Bronchial epithelial cell (primary cell): ENCODE measurements around the gene TCP1. TPM values are rescaled to one million over a fixed set of nuclear protein-coding genes. Genes with fewer than 3 reads are reported as not detected.
A peak's percentile ranks its signal among the peaks of the same experiment; 100 is the strongest.

ENCODE experiments used
- DNase-seq: peaks from one replicate; pipeline ENCODE4 v3.0.0-alpha.2; 2010; ENCODE audit warnings: low read depth
- FAIRE-seq: peaks from 2 replicates; lab custom pipeline; 2011; peaks lifted over from hg19 to GRCh38; lab: Jason Lieb, UNC
- H3K27me3 ChIP-seq: 2 replicates; pipeline ENCODE4 v1.5.1; 2011; ENCODE audit warnings: low read length; ENCODE audit not compliant: control insufficient read depth, insufficient read depth
- H3K36me3 ChIP-seq: 2 replicates; pipeline ENCODE4 v1.5.1; 2011; ENCODE audit warnings: low read length; ENCODE audit not compliant: control insufficient read depth, insufficient read depth
- H3K4me3 ChIP-seq: 2 replicates; pipeline ENCODE4 v1.5.1; 2011; ENCODE audit warnings: mild to moderate bottlenecking, low read depth, low read length, control low read depth
- total RNA-seq: library from RNA; depleted of rRNA; stranded (reverse); fragments of >200 nt; gene quantifications from 2 replicates; pipeline ENCODE4 v1.2.1, GENCODE V29; 2014
- TF ChIP-seq, protein P1 (sequence below): IDR thresholded peaks from 2 replicates; pipeline ENCODE4 v1.5.1; 2011; ENCODE audit warnings: mild to moderate bottlenecking, moderate library complexity, low read length, control low read depth, inconsistent platforms; ENCODE audit not compliant: insufficient read depth, severe bottlenecking

TCP1 gene
- total RNA-seq, 1 donor from 2014 or later: 202 TPM

DNA sequence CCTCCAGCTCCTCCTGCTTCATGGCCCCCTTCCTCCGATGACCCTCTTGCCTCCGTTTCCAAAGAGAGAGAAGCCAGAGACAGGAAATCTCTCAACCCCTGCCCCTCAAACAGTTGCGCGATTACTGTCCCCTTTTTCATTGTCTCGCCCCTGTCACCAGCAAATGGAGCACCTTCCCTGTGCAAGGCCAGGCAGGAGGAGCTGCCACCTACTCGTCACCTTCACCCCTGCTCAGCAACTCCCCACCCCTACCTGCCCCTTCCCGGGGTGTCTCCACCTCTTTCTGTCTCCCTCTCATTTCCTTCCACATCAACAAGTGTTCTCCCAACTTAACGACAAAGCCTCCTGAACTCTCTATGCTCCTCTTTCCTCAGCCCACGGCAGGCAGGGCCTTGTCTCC lies 24.4 kb upstream of the TCP1 start:
- Histone ChIP-seq H3K36me3 (no peaks in the 10 kb centered on the region), H3K4me3 (no peak overlapping the region), H3K27me3 (no peaks in the 10 kb centered on the region)
- DNase-seq (no peak), FAIRE-seq (peak; percentile 80)
- TF ChIP-seq, protein P1, sequence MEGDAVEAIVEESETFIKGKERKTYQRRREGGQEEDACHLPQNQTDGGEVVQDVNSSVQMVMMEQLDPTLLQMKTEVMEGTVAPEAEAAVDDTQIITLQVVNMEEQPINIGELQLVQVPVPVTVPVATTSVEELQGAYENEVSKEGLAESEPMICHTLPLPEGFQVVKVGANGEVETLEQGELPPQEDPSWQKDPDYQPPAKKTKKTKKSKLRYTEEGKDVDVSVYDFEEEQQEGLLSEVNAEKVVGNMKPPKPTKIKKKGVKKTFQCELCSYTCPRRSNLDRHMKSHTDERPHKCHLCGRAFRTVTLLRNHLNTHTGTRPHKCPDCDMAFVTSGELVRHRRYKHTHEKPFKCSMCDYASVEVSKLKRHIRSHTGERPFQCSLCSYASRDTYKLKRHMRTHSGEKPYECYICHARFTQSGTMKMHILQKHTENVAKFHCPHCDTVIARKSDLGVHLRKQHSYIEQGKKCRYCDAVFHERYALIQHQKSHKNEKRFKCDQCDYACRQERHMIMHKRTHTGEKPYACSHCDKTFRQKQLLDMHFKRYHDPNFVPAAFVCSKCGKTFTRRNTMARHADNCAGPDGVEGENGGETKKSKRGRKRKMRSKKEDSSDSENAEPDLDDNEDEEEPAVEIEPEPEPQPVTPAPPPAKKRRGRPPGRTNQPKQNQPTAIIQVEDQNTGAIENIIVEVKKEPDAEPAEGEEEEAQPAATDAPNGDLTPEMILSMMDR: no peak

DNA sequence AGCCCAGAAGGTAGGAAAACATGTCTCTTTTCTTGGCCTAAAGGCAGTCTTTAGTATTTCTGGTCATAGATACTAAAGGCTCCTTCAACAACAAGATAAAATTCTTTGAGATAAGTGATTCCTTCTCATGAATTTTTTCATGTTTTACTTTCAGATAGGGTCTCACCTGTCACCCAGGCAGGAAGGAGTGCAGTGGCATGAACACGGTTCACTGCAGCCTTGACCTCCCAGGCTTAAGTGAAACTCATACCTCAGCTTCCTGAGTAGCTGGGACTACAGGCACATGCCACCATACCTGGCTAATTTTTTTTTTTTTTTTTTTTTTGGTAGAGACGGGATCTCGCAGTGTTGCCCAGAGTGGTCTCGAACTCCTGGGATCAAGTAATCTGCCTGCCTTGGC lies 19.7 kb upstream of the TCP1 start:
- H3K27me3 ChIP-seq: no peaks in the 10 kb centered on the region
- TF ChIP-seq, protein P1: no peak
- FAIRE-seq (no peak), DNase-seq (no peak)
- no peaks in the 10 kb centered on the region for H3K36me3 ChIP-seq
- H3K4me3 ChIP-seq: no peak overlapping the region

DNA sequence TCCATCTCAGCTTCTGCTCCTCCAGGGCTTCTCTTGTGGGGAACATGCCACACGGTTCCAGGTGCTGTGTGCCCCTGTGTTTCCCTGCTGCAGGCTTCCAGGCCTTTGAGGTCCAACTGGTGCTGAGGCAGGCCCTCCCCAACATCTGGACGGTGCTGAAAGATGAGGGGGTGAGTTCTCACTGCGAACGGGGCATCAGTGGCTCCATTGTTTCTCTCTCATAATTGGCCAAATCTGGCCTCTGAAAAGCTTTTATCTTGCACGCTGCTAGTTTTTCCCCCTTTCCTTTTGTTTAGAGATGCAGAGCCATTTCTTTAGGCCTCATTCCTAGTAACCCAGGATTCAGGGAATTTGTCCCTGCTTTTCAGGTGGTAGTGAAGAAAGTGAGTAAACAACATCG lies 19.2 kb upstream of the TCP1 start:
- Histone ChIP-seq H3K36me3 (no peaks in the 10 kb centered on the region), H3K4me3 (no peak overlapping the region), H3K27me3 (no peaks in the 10 kb centered on the region)
- no peak for FAIRE-seq
- DNase-seq: no peak
- TF ChIP-seq, protein P1: no peak

DNA sequence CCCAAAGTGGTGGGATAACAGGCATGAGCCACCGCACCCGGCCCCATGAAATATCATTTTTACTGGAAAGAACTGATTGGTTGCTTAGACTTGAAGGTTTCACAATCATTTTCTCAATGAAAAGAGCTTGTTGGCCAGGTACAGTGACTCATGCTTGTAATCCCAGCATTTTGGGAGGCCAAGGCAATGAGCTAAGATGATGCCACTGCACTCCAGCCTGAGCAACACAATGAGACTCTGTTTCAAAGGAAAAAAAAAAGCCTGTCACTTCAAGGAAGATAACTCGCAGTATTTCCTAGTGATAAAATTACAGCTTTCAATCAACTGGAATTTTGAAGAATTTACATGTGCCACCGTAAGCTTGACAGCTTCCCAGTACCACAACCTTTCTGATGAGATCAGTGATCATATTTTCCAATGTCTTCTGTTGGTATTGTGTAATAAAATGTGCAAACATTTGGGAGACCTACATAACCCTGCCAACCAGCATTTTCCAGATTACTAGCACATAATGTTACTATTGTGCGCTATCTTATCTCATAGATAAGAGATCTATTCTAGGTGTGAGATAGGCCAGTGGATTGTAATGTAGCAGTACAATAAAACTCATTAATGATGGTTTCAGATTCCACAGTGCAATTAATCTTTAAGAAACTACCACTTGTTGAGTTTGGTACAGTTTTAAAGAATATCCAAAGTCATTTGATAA lies 17.9 kb upstream of the TCP1 start:
- TF ChIP-seq, protein P1: no peak
- no peaks in the 10 kb centered on the region for H3K36me3 ChIP-seq
- no peak overlapping the region for H3K4me3 ChIP-seq
- no peaks in the 10 kb centered on the region for H3K27me3 ChIP-seq
- peak; percentile 88 for FAIRE-seq
- DNase-seq: peak; percentile 89

DNA sequence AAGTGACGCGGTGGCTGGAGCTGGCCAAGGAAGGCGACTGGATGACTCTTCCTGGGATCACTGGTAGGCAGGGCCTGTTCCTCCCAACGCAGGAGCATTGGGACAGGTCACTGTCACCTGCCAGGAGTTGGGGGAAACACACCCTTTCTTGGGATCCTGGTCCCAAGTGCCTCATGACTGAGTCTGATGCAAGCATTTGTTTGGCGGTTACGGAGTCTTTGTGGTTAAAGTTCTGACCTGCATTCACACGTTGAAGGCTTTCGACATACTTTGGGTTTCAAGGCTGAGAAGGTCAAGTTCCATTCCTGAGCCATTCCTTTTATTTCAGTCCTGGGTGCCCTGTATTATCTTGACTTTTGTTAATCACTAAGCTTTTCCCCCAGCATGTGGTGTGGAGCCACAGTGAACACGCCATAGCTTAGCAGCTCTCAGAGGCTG lies 16.6 kb upstream of the TCP1 start:
- peak; percentile 70 for DNase-seq
- Histone ChIP-seq H3K4me3 (no peak overlapping the region), H3K36me3 (no peaks in the 10 kb centered on the region), H3K27me3 (no peaks in the 10 kb centered on the region)
- peak; percentile 86 for FAIRE-seq
- TF ChIP-seq, protein P1: no peak
